ENCODE measurements around the gene PLA2G4B.

The PLA2G4B gene

GRCh38 chr15:41809121-41809520 is 29.5 kb upstream of the PLA2G4B start:
- no peak for DNase-seq

- no peak for DNase-seq
These were observed 29.0 kb upstream of the PLA2G4B start for GRCh38 chr15:41809526-41810220.

- DNase-seq: no peak
These were observed 27.8 kb upstream of the PLA2G4B start for GRCh38 chr15:41810651-41811431.

- peak; percentile 76 to 80 for DNase-seq
These were observed 27.0 kb upstream of the PLA2G4B start for GRCh38 chr15:41811432-41812195.

GRCh38 chr15:41812820-41813375 is 25.7 kb upstream of the PLA2G4B start:
- no peak for DNase-seq

DNA sequence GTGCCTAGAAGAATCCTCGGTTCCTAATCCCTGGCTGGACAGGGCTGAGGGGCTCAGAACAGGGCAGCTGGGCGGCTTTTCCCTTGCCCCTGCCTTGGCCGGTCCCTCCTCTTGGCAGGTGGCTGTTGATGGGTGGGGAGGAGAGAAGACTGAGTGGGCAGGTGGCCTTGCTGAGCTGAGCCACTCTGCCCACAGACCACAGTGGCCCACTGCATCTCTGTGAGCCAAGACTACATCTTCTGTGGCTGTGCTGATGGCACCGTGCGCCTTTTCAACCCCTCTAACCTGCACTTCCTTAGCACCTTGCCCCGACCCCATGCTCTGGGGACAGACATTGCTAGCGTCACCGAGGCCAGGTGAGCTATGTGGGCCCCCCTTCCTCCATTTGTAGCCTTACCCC is 25.2 kb upstream of the PLA2G4B start:
- no peak for DNase-seq

DNA sequence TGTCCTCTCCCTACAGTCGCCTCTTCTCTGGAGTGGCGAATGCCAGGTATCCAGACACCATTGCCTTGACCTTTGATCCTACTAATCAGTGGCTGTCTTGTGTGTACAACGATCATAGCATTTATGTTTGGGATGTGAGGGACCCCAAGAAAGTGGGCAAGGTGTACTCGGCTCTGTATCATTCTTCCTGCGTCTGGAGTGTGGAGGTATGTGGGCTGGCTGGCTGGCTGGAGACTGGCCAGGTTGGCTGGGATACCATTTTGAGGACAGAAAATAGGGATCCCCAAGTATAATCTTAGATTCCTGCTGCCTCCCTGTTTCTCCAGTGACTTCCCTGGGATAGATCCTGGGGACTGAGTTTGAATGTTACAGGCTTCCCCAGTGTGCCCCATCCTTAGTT is 24.1 kb upstream of the PLA2G4B start:
- no peak for DNase-seq

DNA sequence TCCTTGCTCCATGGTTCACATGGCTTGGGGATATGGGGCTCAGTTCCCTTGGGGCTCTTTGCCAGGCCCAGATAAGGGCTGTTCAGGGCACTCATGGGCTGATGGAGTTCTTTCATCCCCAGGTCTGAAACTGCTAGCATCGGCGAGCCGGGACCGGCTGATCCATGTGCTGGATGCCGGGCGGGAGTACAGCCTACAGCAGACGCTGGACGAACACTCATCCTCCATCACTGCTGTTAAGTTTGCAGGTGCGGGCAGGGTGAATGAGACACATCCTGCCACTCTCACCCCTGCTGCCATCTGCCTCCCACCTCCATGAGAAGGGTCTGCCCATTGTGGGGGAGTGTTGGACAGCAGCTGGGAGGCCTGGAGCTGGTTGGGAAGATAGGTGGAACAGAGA is 21.9 kb upstream of the PLA2G4B start:
- no peak for DNase-seq

DNA sequence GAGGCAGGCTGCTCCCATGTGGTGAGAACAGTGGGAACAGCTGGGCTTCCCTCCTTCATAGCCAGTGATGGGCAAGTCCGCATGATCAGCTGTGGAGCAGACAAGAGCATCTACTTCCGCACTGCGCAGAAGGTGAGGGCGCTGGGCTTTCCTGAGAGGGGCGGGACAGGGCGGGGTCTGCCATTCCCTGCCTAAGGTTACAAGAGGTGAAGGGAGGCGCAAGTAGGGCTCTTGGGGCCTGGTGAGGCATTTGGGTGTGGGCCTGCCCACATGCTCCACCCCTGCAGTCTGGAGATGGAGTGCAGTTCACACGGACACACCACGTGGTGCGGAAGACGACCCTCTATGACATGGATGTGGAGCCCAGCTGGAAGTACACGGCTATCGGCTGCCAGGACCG is 21.3 kb upstream of the PLA2G4B start:
- DNase-seq: no peak

DNA sequence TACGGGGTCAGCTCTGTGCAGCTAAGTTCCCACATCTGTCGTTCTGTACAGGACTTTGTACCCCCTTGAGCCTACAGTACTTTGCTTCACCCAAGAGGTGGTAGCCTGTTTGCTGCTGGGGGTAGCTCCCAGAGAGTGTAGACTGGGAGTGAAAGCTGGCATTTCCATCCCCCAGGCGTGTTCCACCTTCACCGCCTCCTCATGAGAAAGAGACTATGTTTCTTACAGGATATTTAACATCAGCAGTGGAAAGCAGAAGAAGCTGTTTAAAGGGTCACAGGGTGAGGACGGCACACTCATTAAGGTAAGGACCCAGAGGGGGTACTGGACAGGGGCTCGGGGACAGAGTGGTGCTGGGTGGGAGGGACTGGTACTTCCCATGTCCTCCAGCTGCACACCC is 20.9 kb upstream of the PLA2G4B start:
- no peak for DNase-seq

DNA sequence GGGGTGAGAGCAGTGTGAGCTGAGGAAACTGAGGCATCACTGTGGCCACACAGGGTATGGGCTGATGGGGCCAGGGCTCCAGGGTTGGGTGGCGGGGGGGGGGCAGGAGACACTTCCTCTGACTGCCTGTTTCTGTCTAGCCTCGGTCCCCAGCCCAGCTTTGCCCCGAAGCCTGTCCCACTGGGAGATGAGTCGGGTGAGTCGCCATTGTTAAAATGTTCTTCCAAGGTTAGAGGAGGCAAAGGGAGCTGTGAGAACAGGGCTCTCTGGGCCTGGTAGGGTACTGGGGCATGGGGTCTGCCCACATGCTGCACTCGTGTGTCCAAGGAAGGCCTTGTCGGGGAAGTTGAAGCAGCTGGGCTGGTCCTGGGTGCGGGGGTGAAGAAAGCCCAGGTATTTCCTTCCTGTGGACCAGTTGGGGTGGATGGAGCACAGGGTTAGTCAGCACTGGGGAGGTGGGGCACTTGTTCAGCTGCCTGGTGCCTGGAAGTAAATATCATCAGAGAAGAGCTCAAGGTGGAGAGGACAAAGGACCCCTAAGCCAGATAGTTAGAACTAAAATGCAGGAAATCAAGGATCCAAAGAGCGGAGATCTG is 19.1 kb upstream of the PLA2G4B start:
- DNase-seq: no peak

DNA sequence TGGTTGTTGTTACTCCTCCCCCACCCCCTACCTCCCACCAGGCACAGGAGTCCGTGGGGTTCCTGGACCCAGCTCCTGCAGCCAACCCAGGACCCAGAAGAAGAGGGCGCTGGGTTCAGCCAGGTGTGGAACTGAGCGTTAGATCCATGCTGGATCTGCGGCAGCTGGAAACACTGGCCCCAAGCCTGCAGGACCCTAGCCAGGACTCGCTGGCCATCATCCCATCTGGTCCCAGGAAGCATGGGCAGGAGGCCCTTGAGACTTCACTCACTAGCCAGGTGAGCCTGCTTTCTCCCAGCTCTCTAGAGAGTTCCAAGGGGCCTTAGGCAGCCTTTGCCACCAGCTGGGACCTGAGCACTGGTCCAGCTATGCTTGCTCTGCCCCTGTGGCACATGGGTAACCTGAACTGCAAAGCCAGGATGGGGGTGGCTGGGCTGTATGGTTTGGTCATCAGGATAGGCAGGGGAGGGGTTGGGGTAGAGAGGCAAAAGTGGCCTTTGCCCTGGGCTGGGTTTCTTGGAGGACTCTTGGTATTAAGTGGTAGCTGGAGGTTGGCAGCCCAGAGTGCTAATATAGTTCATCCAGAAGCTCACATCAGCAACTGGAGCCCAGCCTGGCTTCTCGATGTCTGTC is 17.7 kb upstream of the PLA2G4B start:
- no peak for DNase-seq

GRCh38 chr15:41821831-41822230 is 16.8 kb upstream of the PLA2G4B start:
- DNase-seq: no peak

DNA sequence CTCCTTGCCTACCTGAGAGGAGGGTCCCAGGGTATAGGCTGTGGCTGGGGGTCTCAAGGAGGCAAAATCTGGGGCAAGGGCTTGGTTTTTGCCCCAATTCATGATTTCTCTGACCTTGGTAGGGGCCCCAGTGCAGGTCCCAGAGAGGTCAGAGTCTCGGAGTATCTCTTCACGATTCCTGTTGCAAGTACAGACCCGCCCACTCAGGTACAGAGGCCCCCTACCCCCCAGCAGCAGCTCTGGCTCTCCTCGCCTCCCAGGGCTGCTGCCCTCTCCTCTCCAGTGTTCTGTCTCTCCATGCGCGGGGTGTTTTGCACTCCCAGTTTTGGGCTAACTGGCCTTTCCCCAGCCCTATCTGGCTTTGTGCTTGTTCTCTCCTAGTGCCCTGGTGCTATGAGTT is 16.2 kb upstream of the PLA2G4B start:
- no peak for DNase-seq

DNA sequence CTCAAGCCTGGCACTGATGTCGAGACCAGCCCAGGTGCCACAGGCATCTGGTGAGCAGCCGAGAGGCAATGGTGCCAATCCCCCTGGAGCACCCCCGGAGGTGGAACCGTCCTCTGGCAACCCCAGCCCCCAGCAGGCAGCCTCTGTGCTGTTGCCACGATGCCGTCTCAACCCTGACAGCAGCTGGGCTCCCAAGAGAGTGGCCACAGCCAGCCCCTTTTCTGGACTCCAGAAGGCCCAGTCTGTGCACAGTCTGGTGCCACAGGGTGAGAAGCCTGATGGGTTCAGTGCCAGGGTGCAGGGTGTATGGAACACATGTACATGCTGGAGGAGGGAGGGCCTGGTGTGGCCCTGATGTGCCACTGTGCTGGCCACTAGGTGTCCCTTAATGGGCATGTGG is 15.7 kb upstream of the PLA2G4B start:
- DNase-seq: no peak

GRCh38 chr15:41823502-41823901 is 15.1 kb upstream of the PLA2G4B start:
- DNase-seq: no peak

GRCh38 chr15:41824062-41824745 is 14.4 kb upstream of the PLA2G4B start:
- no peak for DNase-seq

DNA sequence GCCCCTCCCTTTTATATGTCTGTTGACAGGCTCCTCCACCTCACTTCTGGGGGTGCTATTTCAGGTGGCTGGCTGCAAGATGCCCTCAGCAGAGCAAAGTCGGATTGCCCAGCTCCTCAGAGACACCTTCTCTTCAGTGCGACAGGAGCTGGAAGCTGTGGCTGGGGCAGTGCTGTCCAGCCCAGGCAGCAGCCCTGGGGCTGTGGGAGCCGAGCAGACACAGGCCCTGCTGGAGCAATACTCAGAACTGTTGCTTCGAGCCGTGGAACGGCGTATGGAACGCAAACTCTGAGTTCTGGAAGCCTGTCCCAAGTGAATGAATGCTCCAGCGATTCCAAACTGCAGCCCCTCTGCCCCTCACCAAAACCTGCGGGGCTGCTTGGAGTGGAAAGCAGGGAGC is 13.5 kb upstream of the PLA2G4B start:
- no peak for DNase-seq

DNA sequence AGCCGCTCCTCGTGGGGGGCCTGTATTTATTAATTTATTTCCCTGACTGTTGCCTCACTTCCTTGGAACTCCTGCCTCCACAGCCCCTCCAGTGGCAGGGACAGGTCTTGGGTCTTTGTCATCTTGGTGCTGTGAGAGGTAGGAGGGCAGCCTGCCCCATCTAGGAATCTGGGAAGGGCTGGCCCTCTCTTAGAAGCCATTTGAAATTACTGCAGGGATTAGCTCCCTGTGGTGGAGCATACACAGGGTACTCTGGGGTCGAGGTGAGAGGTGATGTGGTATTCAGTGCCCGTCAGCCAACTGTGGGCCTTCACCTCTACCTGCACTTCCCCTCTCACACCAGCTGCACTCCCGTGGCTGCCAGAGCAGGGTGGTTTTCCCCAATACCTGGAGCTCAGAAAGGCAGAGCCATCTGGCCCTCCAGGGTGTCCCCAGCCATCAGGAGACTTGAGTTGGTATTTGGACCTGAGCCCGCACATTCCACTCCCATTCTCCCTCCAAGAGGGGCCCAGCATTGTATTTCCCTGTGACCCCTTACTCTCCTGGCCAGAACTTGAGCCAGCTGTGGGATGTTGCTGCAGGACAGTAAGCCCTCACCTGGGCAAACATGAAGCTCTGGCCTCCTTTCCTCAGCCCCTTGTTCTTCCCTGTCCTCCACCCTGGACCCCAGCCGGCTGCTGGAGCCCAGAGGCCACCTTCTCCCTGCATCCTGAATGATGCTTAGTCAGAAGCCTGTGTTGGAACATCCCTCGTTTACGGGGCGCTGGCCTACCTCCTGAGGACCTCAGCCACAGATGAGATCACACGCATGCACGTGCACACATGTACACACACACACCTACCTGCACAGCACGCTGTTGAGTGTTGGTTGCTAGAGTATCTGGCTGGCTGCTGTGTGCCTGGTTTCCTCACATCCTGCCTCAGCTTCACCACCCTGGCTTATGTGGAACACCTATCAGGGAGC is 12.8 kb upstream of the PLA2G4B start:
- no peak for DNase-seq

GRCh38 chr15:41827290-41827879 is 11.3 kb upstream of the PLA2G4B start:
- no peak for DNase-seq

Data from CD4-positive, alpha-beta T cell treated with Interleukin-4 for 1 hour (primary cell).